K562 (cell line): Measurements from ENCODE around the gene CNMD. TPM values are rescaled to one million over a fixed set of nuclear protein-coding genes. Genes with fewer than 3 reads are reported as not detected.

Experiments used
- ATAC-seq: fragments of 200-7000 bp; cut with Tn5 transposase; 3 replicates; pipeline ENCODE4 v1.9.1; 2020; ENCODE audit warnings: moderate library complexity
- BruUV-seq: library from RNA; stranded (reverse); fragments of 400-500 nt; replicated peaks from 2 replicates; lab custom pipeline; 2021; lab: Mats Ljungman, UMichigan
- CTCF ChIA-PET: fragments of 300-600 bp; formaldehyde crosslinking; extraction: SDS; loops from one replicate; lab custom pipeline; 2021; ENCODE audit warnings: low intra/inter-chr PET ratio; lab: Yijun Ruan, JAX
- POLR2A ChIA-PET: fragments of 300-600, 350-650 bp; sonication (Branson Sonifier 250); formaldehyde crosslinking; extraction: SDS; loops from one replicate; lab custom pipeline; 2021; ENCODE audit warnings: antibody characterized with exemption, inconsistent platforms; lab: Yijun Ruan, JAX
- DNase-seq, 4 experiments: peaks; one replicate each; pipeline versions ENCODE4 v3.0.0 to v3.0.0-alpha.2; 2011 to 2018; ENCODE audit warnings: low spot score in 3 of 4, mixed read lengths in 3 of 4; ENCODE audit errors: extremely low read depth in 1 of 4
- FAIRE-seq: peaks from 2 replicates; lab custom pipeline; 2011; peaks lifted over from hg19 to GRCh38; lab: Jason Lieb, UNC
- H2AFZ ChIP-seq: 2 replicates; pipeline ENCODE4 v1.6.0; 2011; ENCODE audit warnings: low read depth, low read length, control low read depth, inconsistent platforms
- H3K27ac ChIP-seq: fragments of 200-600 bp; 3 replicates; pipeline ENCODE4 v1.8.0; 2011; ENCODE audit warnings: low read depth, mild to moderate bottlenecking, control low read depth, inconsistent platforms, low read length, moderate library complexity, mixed read lengths; ENCODE audit errors: extremely low read depth
- H3K27me3 ChIP-seq, 2 experiments: fragments of 300-600 bp in 1 of 2; 2 replicates in 1 of 2; 3 replicates in 1 of 2; pipeline versions ENCODE4 v1.6.0 to v1.8.0; 2011; ENCODE audit warnings: inconsistent platforms in 2 of 2, low read length in 2 of 2, mild to moderate bottlenecking in 1 of 2, mixed read lengths in 1 of 2, moderate library complexity in 1 of 2; ENCODE audit not compliant: control insufficient read depth in 2 of 2, insufficient read depth in 2 of 2
- H3K36me3 ChIP-seq: fragments of 300-600 bp; 3 replicates; pipeline ENCODE4 v1.8.0; 2011; ENCODE audit warnings: mild to moderate bottlenecking, low read length, inconsistent platforms; ENCODE audit not compliant: control insufficient read depth, insufficient read depth
- H3K4me1 ChIP-seq, 2 experiments: fragments of 200-600 bp in 1 of 2; replicated peaks in 1 of 2; 2 replicates in 1 of 2; 3 replicates in 1 of 2; pipeline versions ENCODE4 v1.5.1 to v1.8.0; 2011; ENCODE audit warnings: inconsistent platforms in 2 of 2, low read length in 2 of 2, mild to moderate bottlenecking in 1 of 2, mixed read lengths in 1 of 2, moderate library complexity in 1 of 2; ENCODE audit not compliant: control insufficient read depth in 2 of 2, insufficient read depth in 2 of 2
- H3K4me2 ChIP-seq: 2 replicates; pipeline ENCODE4 v1.6.1; 2011; ENCODE audit warnings: low read length, control low read depth, inconsistent platforms, mixed read lengths; ENCODE audit not compliant: insufficient read depth
- H3K4me3 ChIP-seq: fragments of 200-600 bp; sonication (generic), shearing (Covaris generic); 2 replicates; pipeline ENCODE4 v1.5.1; 2016; ENCODE audit warnings: control low read depth, inconsistent platforms
- H3K79me2 ChIP-seq: fragments of 200-600 bp; 3 replicates; pipeline ENCODE4 v1.8.0; 2011; ENCODE audit warnings: low read length, inconsistent platforms; ENCODE audit not compliant: control insufficient read depth, insufficient read depth
- H3K9ac ChIP-seq, 2 experiments: 2 replicates each; pipeline versions ENCODE4 v1.6.0 to v1.6.1; 2011; ENCODE audit warnings: low read depth in 2 of 2, low read length in 2 of 2, control low read depth in 1 of 2, inconsistent platforms in 1 of 2, mild to moderate bottlenecking in 1 of 2, mixed read lengths in 1 of 2; ENCODE audit not compliant: insufficient read depth in 1 of 2
- H3K9me1 ChIP-seq: one replicate; pipeline ENCODE4 v1.6.0; 2011; ENCODE audit warnings: inconsistent platforms, mild to moderate bottlenecking, low read length, moderate library complexity; ENCODE audit not compliant: control insufficient read depth, insufficient read depth
- H3K9me3 ChIP-seq: replicated peaks from 2 replicates; pipeline ENCODE4 v1.5.1; 2011; ENCODE audit warnings: low read depth, low read length, inconsistent platforms; ENCODE audit not compliant: control insufficient read depth, insufficient read depth
- H4K20me1 ChIP-seq: replicated peaks from 2 replicates; pipeline ENCODE4 v1.6.1; 2011; ENCODE audit warnings: low read length, inconsistent platforms, mixed read lengths; ENCODE audit not compliant: control insufficient read depth, insufficient read depth
- CHCHD3 ChIP-seq: fragments of 250-450 bp; sonication (Bioruptor Pico); IDR thresholded peaks from 2 replicates; pipeline ENCODE4 v2.1.2; 2022; ENCODE audit warnings: mild to moderate bottlenecking
- HDAC2 ChIP-seq: fragments of 450-650 bp; IDR thresholded peaks from 2 replicates; pipeline ENCODE4 v1.6.1; 2016; ENCODE audit warnings: mild to moderate bottlenecking
- HDGF ChIP-seq: fragments of 450-650 bp; IDR thresholded peaks from 2 replicates; pipeline ENCODE4 v1.6.1; 2016
- MAFF ChIP-seq: IDR thresholded peaks from 2 replicates; pipeline ENCODE4 v1.6.1; 2012; ENCODE audit warnings: low read length, improper control_type of control experiment
- MEF2A ChIP-seq: IDR thresholded peaks from 2 replicates; pipeline ENCODE4 v1.6.1; 2011; ENCODE audit warnings: low read depth, mild to moderate bottlenecking, low read length, moderate library complexity; ENCODE audit not compliant: control insufficient read depth
- NFXL1 ChIP-seq: fragments of 450-650 bp; formaldehyde crosslinking; IDR thresholded peaks from 2 replicates; pipeline ENCODE4 v1.4.0; 2021; ENCODE audit warnings: mild to moderate bottlenecking
- RERE ChIP-seq: sonication (generic); formaldehyde crosslinking; IDR thresholded peaks from 2 replicates; pipeline ENCODE4 v1.8.0; 2023; ENCODE audit warnings: missing genetic modification reagents, mild to moderate bottlenecking, borderline replicate concordance
- SFPQ ChIP-seq: fragments of 200-400 bp; formaldehyde crosslinking; IDR thresholded peaks from 2 replicates; pipeline ENCODE4 v1.6.1; 2017; ENCODE audit warnings: mild to moderate bottlenecking, low read depth, low read length, moderate library complexity
- ZNF274 ChIP-seq: IDR thresholded peaks from 2 replicates; pipeline ENCODE4 v1.6.1; 2011; ENCODE audit warnings: low read depth, mild to moderate bottlenecking, low read length, moderate library complexity, borderline replicate concordance
- in situ Hi-C: fragments of 300-500 bp; cut with MboI; formaldehyde crosslinking; loops from 4 replicates; pipeline ENCODE4 v1.15.0; 2018; ENCODE audit warnings: inconsistent platforms, mixed read lengths
- intact Hi-C: fragments of 100-400 bp; cut with micrococcal nuclease; formaldehyde crosslinking; loops from 2 replicates; pipeline ENCODE4 v1.14.2; 2022
- polyA plus RNA-seq, 8 experiments: library from polyadenylated mRNA; depleted of rRNA in 4 of 8; stranded (reverse) in 5 of 8; unstranded in 3 of 8; fragments of >200 nt; fragmentation: Nextera tagmentation in 2 of 8; fragmentation: Illumina TruSeq in 1 of 8; extraction: Ambion mirVana in 2 of 8; extraction: Trizol in 1 of 8; gene quantifications; 2 replicates each; pipeline versions ENCODE4 v1.2.1 to v1.2.3, GENCODE V29; 2011 to 2014; ENCODE audit warnings: inconsistent platforms in 1 of 8, missing spikeins in 1 of 8
- total RNA-seq, 7 experiments: library from RNA; depleted of rRNA in 6 of 7; stranded (reverse); fragments of >200 nt in 6 of 7; fragmentation: Illumina TruSeq in 2 of 7; extraction: Trizol in 2 of 7; gene quantifications; 2 replicates each; pipeline versions ENCODE4 v1.2.1 to v1.2.3, GENCODE V29; 2011 to 2021; ENCODE audit warnings: low replicate concordance in 1 of 7
- TF ChIP-seq, protein P1 (sequence below): fragments of 450-650 bp; IDR thresholded peaks from 2 replicates; pipeline ENCODE4 v1.6.1; 2014; ENCODE audit warnings: low read depth, mild to moderate bottlenecking, moderate library complexity, borderline replicate concordance
- TF ChIP-seq, protein P2 (sequence below), 3 experiments: fragments of 200-800 bp in 1 of 3; sonication (Bioruptor generic) in 1 of 3; sonication (generic) in 1 of 3; formaldehyde crosslinking in 1 of 3; IDR thresholded peaks; 2 replicates each; pipeline versions ENCODE4 v1.6.1 to v1.8.0; 2016 to 2022; ENCODE audit warnings: mild to moderate bottlenecking in 2 of 3, missing compliant biosample characterization in 2 of 3, missing genetic modification characterization in 2 of 3, missing genetic modification reagents in 1 of 3

CNMD gene
- total and polyA plus RNA-seq, 9 of the 15 experiments (the other 6 are each of a cell fraction or from before 2014, with no cell fraction given): not detected

- TF ChIP-seq HDGF: no peak
- TF ChIP-seq CHCHD3 (CRISPR knock-in tag): no peak
- no peak for TF ChIP-seq MAFF
These were observed 1.7 kb downstream of the CNMD start (continued) for GRCh38 chr13:52737965-52738364.

DNA sequence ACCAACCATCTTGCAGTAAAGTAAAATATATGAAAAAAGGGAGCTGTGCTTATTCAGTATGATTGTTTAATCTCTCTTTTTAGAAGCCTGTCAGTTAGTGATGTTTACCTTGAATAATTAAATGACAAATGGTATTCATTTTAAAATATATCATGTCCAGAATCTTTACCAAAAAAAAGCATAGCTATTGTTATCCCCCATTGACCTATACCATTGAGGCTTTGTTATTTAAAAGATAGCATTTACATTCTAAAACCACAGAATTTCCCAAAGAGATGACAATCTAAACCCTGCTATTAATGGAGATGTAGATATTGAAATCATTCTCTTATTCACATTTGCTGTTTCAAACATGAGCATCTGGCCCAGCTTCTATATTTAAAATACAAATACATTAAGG, 2.2 kb downstream of the CNMD start:
- in situ Hi-C loops: no loop called here
- Histone ChIP-seq H2AFZ (no peak overlapping the region), H3K4me3 (no peak overlapping the region), H3K79me2 (no peaks in the 10 kb centered on the region), H3K4me1 (peaks cover 0 to 11% of the 10 kb centered on the region in 2 experiments; a peak in 2 of 5 replicates), H4K20me1 (no peaks in the 10 kb centered on the region), H3K27me3 (peaks cover 0 to 18% of the 10 kb centered on the region in 2 experiments; a peak in 2 of 5 replicates), H3K36me3 (no peaks in the 10 kb centered on the region), H3K27ac (no peak overlapping the region), H3K4me2 (no peak overlapping the region), H3K9me3 (no peaks in the 10 kb centered on the region), H3K9ac (no peak overlapping the region), H3K9me1 (no peaks in the 10 kb centered on the region)
- intact Hi-C loops: loop anchor here (5.0 kb wide), 1 partner anchor 70 kb away; no protein-coding TSS in a partner anchor
- DNase-seq (no peak), FAIRE-seq (no peak), ATAC-seq (no peak)
- ChIA-PET POLR2A (no interaction called here), CTCF (no interaction called here)
- BruUV-seq: no TSS peak
- TF ChIP-seq RERE (CRISPR knock-in tag) (no peak), NFXL1 (CRISPR knock-in tag) (no peak), MEF2A (no peak), HDAC2 (no peak), ZNF274 (no peak), SFPQ (no peak)
- TF ChIP-seq, protein P1, sequence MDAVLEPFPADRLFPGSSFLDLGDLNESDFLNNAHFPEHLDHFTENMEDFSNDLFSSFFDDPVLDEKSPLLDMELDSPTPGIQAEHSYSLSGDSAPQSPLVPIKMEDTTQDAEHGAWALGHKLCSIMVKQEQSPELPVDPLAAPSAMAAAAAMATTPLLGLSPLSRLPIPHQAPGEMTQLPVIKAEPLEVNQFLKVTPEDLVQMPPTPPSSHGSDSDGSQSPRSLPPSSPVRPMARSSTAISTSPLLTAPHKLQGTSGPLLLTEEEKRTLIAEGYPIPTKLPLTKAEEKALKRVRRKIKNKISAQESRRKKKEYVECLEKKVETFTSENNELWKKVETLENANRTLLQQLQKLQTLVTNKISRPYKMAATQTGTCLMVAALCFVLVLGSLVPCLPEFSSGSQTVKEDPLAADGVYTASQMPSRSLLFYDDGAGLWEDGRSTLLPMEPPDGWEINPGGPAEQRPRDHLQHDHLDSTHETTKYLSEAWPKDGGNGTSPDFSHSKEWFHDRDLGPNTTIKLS: no peak
- TF ChIP-seq, protein P2, sequence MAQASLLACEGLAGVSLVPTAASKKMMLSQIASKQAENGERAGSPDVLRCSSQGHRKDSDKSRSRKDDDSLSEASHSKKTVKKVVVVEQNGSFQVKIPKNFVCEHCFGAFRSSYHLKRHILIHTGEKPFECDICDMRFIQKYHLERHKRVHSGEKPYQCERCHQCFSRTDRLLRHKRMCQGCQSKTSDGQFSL (CRISPR knock-in tag; IDR thresholded peaks at IDR 0.05): no peak
- TF ChIP-seq, protein P2 (tag; IDR thresholded peaks at IDR 0.05): no peak
